Measurements from ENCODE around the gene ACP2.

- TF ChIP-seq MAX (IDR thresholded peaks at IDR 0.05) (no peak), POLR2A (IDR thresholded peaks at IDR 0.05; ENCODE audit: low read length) (no peak), RFX5 (IDR thresholded peaks at IDR 0.05) (no peak), PBX3 (IDR thresholded peaks at IDR 0.05) (no peak), PHF8 (IDR thresholded peaks at IDR 0.05; ENCODE audit: borderline replicate concordance, low read depth) (no peak), NR3C1 (IDR thresholded peaks at IDR 0.05) (no peak), CTCF (IDR thresholded peaks at IDR 0.05) (no peak), BHLHE40 (IDR thresholded peaks at IDR 0.05; ENCODE audit: low read depth, low read length) (no peak)
Observed at GRCh38 chr11:47208628-47209027, 40.0 kb downstream of the ACP2 start.

Data from A549 (cell line).